GM12878 (cell line): Measurements from ENCODE around the gene IGFBP6. TPM values are rescaled to one million over a fixed set of nuclear protein-coding genes. Genes with fewer than 3 reads are reported as not detected.

Experiments
- ATAC-seq: fragments of 200-7000 bp; cut with Tn5 transposase; 3 replicates; pipeline ENCODE4 v1.9.1; 2020; ENCODE audit warnings: mild to moderate bottlenecking, moderate library complexity
- BruUV-seq: library from RNA; stranded (reverse); fragments of 400-500 nt; replicated peaks from 2 replicates; lab custom pipeline; 2021; lab: Mats Ljungman, UMichigan
- CTCF ChIA-PET: fragments of 300-600 bp; sonication (Branson Sonifier 250); formaldehyde crosslinking; extraction: SDS; loops from one replicate; lab custom pipeline; 2021; ENCODE audit warnings: inconsistent platforms; lab: Yijun Ruan, JAX
- POLR2A ChIA-PET: fragments of 350-600 bp; formaldehyde crosslinking; extraction: SDS; loops from one replicate; lab custom pipeline; 2021; ENCODE audit warnings: inconsistent platforms; lab: Charles Lee
- RAD21 ChIA-PET: fragments of 300-600 bp; sonication (Branson Sonifier 250); formaldehyde crosslinking; loops from one replicate; lab custom pipeline; 2023; ENCODE audit warnings: antibody characterized with exemption; ENCODE audit not compliant: unreplicated experiment; lab: Charles Lee
- SMC1A ChIA-PET: fragments of 300-600 bp; sonication (Branson Sonifier 250); formaldehyde crosslinking; loops from one replicate; lab custom pipeline; 2023; ENCODE audit not compliant: unreplicated experiment, uncharacterized antibody; lab: Charles Lee
- DNase-seq: peaks from one replicate; pipeline ENCODE4 v3.0.0-alpha.2; 2011; ENCODE audit warnings: low read depth, low spot score
- FAIRE-seq: peaks from 3 replicates; lab custom pipeline; 2011; peaks lifted over from hg19 to GRCh38; lab: Jason Lieb, UNC
- H2AFZ ChIP-seq: 2 replicates; pipeline ENCODE4 v1.6.0; 2011; ENCODE audit warnings: low read depth, low read length, control low read depth; ENCODE audit not compliant: control insufficient read depth
- H3K27ac ChIP-seq: 2 replicates; pipeline ENCODE4 v1.5.1; 2011; ENCODE audit warnings: control low read depth; ENCODE audit not compliant: control insufficient read depth, insufficient read depth
- H3K27me3 ChIP-seq, 2 experiments: replicated peaks in 1 of 2; 2 replicates each; pipeline versions ENCODE4 v1.6.0 to v1.6.1; 2011; ENCODE audit warnings: low read length in 1 of 2; ENCODE audit not compliant: control insufficient read depth in 2 of 2, insufficient read depth in 2 of 2
- H3K36me3 ChIP-seq, 2 experiments: 2 replicates each; pipeline ENCODE4 v1.5.1; 2011; ENCODE audit warnings: low read length in 1 of 2; ENCODE audit not compliant: control insufficient read depth in 2 of 2, insufficient read depth in 2 of 2
- H3K4me1 ChIP-seq: 2 replicates; pipeline ENCODE4 v1.6.1; 2011; ENCODE audit warnings: mild to moderate bottlenecking, low read length, moderate library complexity, mixed read lengths; ENCODE audit not compliant: control insufficient read depth, insufficient read depth
- H3K4me2 ChIP-seq: 2 replicates; pipeline ENCODE4 v1.6.0; 2011; ENCODE audit warnings: control low read depth; ENCODE audit not compliant: control insufficient read depth, insufficient read depth
- H3K4me3 ChIP-seq: fragments of 200-600 bp; sonication (generic); 2 replicates; pipeline ENCODE4 v1.5.1; 2016
- H3K79me2 ChIP-seq: 2 replicates; pipeline ENCODE4 v1.6.0; 2011; ENCODE audit warnings: low read length; ENCODE audit not compliant: control insufficient read depth, insufficient read depth
- H3K9ac ChIP-seq: 2 replicates; pipeline ENCODE4 v1.8.0; 2011; ENCODE audit warnings: low read length, control low read depth, mixed read lengths; ENCODE audit not compliant: control insufficient read depth, insufficient read depth
- H3K9me3 ChIP-seq: replicated peaks from 3 replicates; pipeline ENCODE4 v1.5.1; 2011; ENCODE audit warnings: mild to moderate bottlenecking, low read length; ENCODE audit not compliant: control insufficient read depth, insufficient read depth
- H4K20me1 ChIP-seq: 2 replicates; pipeline ENCODE4 v1.6.0; 2011; ENCODE audit not compliant: control insufficient read depth, insufficient read depth
- CREM ChIP-seq: IDR thresholded peaks from 2 replicates; pipeline ENCODE4 v1.6.1; 2014; ENCODE audit warnings: antibody characterized with exemption, low read depth
- E4F1 ChIP-seq: fragments of 450-650 bp; IDR thresholded peaks from 2 replicates; pipeline ENCODE4 v1.6.1; 2018; ENCODE audit warnings: borderline replicate concordance, mild to moderate bottlenecking; ENCODE audit not compliant: partially characterized antibody
- EED ChIP-seq: sonication (generic); IDR thresholded peaks from 2 replicates; pipeline ENCODE4 v1.6.1; 2016; ENCODE audit warnings: antibody characterized with exemption, low read depth
- EP300 ChIP-seq, 2 experiments: fragments of 150-350 bp in 1 of 2; IDR thresholded peaks; 2 replicates each; pipeline ENCODE4 v1.6.1; 2011 to 2012; ENCODE audit warnings: low read depth in 2 of 2, low read length in 2 of 2, borderline replicate concordance in 1 of 2, improper control_type of control experiment in 1 of 2, inconsistent platforms in 1 of 2; ENCODE audit not compliant: control insufficient read depth in 1 of 2
- JUND ChIP-seq: IDR thresholded peaks from 2 replicates; pipeline ENCODE4 v1.6.1; 2012; ENCODE audit warnings: low read depth, mild to moderate bottlenecking, low read length, improper control_type of control experiment, moderate library complexity
- NFXL1 ChIP-seq: fragments of 450-650 bp; IDR thresholded peaks from 2 replicates; pipeline ENCODE4 v1.6.1; 2017; ENCODE audit warnings: antibody characterized with exemption, mild to moderate bottlenecking, borderline replicate concordance
- POLR2A ChIP-seq: IDR thresholded peaks from 2 replicates; pipeline ENCODE4 v1.6.1; 2011; ENCODE audit warnings: low read depth, mild to moderate bottlenecking, low read length
- SRF ChIP-seq, 2 experiments: IDR thresholded peaks; 2 replicates each; pipeline ENCODE4 v1.6.1; 2011; ENCODE audit warnings: low read depth in 2 of 2, low read length in 2 of 2, mild to moderate bottlenecking in 1 of 2, moderate library complexity in 1 of 2
- WGBS: methylation state at CpG from one replicate; pipeline ENCODE4 v1.1.6; 2016; ENCODE audit warnings: low lambda C conversion rate; ENCODE audit not compliant: insufficient replicate concordance, insufficient coverage; ENCODE audit errors: missing lambda C conversion rate; 5-methylcytosine and 5-hydroxymethylcytosine counted together
- in situ Hi-C: fragments of 300-500 bp; cut with MboI; formaldehyde crosslinking; loops from 9 replicates; pipeline ENCODE4 v1.14.3; 2018; ENCODE audit warnings: mixed read lengths
- intact Hi-C: fragments of 100-400 bp; cut with micrococcal nuclease; formaldehyde crosslinking; loops from one replicate; pipeline ENCODE4 v1.14.2; 2022; ENCODE audit not compliant: unreplicated experiment
- polyA plus RNA-seq, 11 experiments: library from polyadenylated mRNA; depleted of rRNA in 4 of 11; unstranded in 6 of 11; stranded (reverse) in 5 of 11; fragments of >200 nt; fragmentation: Nextera tagmentation in 4 of 11; fragmentation: Illumina TruSeq in 1 of 11; extraction: Ambion mirVana in 4 of 11; extraction: Trizol in 1 of 11; gene quantifications; 1 replicate in 1 of 11; 2 replicates in 10 of 11; pipeline versions ENCODE4 v1.2.1 to v1.2.3, GENCODE V29; 2011 to 2016; ENCODE audit warnings: inconsistent platforms in 2 of 11, missing spikeins in 2 of 11, low read depth in 1 of 11
- total RNA-seq, 4 experiments: library from RNA; depleted of rRNA in 3 of 4; stranded (reverse); fragments of >200 nt in 3 of 4; fragmentation: Illumina TruSeq in 1 of 4; extraction: Trizol in 1 of 4; gene quantifications; 2 replicates each; pipeline versions ENCODE4 v1.2.1 to v1.2.3, GENCODE V29; 2013 to 2021

IGFBP6 gene
- total and polyA plus RNA-seq, 10 of the 15 experiments (the other 5 are each of a cell fraction or from before 2014, with no cell fraction given) = 0.09 to 0.87 (median 0.56) TPM; not detected in 3

- TF ChIP-seq E4F1 (no peak), JUND (no peak), CREM (no peak)
- TF ChIP-seq, all 136 proteins: peak for 0
These were observed 38.6 kb upstream of the IGFBP6 start (continued) for GRCh38 chr12:53058674-53059433.

GRCh38 chr12:53059434-53060063, 37.9 kb upstream of the IGFBP6 start:
- ChIA-PET POLR2A (no interaction called here), RAD21 (no interaction called here), SMC1A (no interaction called here), CTCF (interaction anchor here (1.0 to 2.0 kb wide), 2 partner anchors 8 to 39 kb away, joined by 3 to 6 read pairs; no protein-coding TSS in a partner anchor)
- Histone ChIP-seq H3K9ac (no peak overlapping the region), H4K20me1 (no peaks in the 10 kb centered on the region), H3K36me3 (no peaks in the 10 kb centered on the region; a peak in 1 of 4 replicates), H3K27ac (no peak overlapping the region), H3K4me3 (no peak overlapping the region), H3K4me1 (no peaks in the 10 kb centered on the region), H3K4me2 (no peak overlapping the region), H2AFZ (no peak overlapping the region), H3K79me2 (no peaks in the 10 kb centered on the region), H3K27me3 (no peaks in the 10 kb centered on the region), H3K9me3 (no peaks in the 10 kb centered on the region)
- BruUV-seq = no TSS peak
- DNase-seq (no peak), FAIRE-seq (no peak), ATAC-seq (no peak; the same call in 2 of the 3 replicates)
- intact Hi-C loops (no loop called here), in situ Hi-C loops (no loop called here)
- WGBS = 57% methylated on average over 24 of the region's 24 CpGs
- TF ChIP-seq POLR2A (peak; percentile 23; the same call in 1 of the 2 replicates), SRF (IDR thresholded peaks at IDR 0.05; ENCODE audit: low read depth in 2 of 2, low read length in 2 of 2) (no peak), EP300 (IDR thresholded peaks at IDR 0.05; ENCODE audit: borderline replicate concordance in 1 of 2, control insufficient read depth in 1 of 2, low read depth in 2 of 2, low read length in 2 of 2) (no peak), EED (no peak), NFXL1 (no peak)
